GM20431 (cell line): ENCODE measurements around the gene ENTPD6.
"Not testable (repeated sequence)": the region's sequence is repeated elsewhere in the genome, so short reads cannot be mapped to it uniquely, and the experiment has no call there.

Source experiments
- in situ Hi-C: fragments of 300-500 bp; cut with MseI, MboI; formaldehyde crosslinking; loops from one replicate; pipeline ENCODE4 v1.15.0; 2020; ENCODE audit warnings: low sequenced_read_pairs; ENCODE audit not compliant: unreplicated experiment

Gene ENTPD6

DNA sequence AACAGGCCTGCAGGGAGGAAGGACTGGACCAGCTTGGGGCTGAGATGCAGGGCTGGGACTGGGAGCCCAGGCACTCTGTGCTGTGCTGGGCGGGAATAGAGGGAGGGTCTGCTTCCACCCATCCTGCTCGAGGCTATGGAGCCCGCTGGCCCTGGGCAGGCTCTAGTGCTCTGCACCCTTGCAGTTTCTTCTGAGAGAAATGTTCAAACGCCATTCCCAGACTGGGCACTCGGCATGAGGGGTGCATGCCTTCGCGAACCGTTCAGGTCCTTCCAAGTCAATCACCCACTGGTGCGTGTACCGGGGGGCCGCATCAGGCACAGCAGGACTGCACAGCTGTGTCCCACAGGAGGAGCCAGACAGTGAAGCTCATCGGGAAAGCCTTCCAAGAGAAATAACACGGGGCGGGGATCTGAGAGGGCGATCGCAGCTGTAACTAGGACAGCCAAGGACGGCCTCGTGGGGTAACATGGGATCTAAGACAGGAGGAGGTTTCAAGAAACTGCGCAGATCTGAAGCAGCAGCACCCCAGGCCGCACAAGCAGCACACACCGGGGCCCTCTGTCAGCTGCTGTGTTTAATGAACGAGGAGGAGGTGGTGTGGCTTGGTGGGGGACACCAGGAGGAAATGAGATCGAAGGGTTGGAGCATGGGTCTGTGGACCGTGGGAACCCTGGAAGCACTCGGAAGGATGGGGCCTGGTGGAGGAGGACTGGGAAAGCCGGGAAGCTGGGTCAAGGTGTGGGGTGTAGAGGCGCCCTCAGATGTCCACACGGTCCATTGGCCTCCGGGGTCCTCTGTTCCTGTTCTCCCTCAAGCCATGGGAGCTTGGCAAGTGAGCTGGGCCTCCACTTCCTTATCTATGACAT, 26.3 kb downstream of the ENTPD6 start:
- in situ Hi-C loops: no loop called here

DNA sequence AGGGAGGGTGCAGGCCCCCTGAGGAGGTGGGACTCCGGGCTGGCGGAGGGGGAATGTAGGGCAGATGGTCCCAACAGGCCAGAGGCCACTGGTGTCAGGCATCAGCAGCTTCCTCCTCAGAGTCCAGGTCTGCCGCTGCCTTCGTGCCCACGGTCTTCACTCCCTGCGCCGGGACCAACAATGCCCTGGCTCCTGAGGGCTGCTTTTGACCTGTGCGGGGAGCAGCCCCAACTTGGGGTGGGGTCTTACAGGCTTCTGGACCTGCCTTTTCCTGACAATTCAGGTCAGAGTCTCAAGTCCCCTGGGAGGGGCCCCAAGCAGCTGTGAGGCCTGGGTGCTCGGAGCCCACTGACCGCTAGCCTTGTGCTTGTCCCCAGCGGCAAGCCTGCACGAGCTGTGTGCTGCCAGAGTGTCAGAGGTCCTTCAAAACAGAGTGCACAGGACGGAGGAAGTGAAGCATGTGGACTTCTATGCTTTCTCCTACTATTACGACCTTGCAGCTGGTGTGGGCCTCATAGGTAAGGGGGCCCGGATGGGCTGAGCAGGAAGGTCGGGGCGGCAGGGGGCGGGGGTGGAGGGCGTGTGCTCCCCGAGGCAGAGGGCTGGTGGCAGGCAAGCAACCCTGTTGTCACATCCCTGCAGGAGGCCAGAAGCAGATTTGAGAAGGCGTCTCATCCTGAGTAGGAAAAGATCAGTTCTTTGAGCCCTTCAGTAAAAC, 27.1 kb downstream of the ENTPD6 start:
- in situ Hi-C loops: no loop called here

DNA sequence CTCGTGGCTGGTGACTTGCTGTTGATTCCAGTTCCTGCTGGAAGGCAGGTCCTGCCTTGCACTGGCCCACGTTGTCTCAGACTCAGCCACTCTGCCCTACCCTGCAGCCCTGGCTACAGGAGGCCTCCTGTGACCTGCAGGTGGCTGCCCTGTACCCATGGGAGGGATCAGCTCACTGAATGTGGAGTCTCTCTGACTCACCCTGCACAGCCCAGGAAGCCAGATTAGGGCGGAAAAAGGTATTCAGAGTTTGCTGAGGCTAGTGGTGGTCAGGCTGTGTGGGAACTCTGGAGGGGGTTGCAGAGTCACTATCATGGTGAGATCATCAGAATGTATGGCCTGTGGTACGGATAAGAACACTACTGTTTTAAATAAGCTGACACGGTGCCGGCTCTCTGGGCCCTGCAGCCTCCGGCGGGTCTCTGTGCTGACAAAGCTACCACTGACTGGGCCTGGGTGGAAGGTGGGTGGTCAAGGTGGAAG, 27.7 kb downstream of the ENTPD6 start:
- in situ Hi-C loops: no loop called here

DNA sequence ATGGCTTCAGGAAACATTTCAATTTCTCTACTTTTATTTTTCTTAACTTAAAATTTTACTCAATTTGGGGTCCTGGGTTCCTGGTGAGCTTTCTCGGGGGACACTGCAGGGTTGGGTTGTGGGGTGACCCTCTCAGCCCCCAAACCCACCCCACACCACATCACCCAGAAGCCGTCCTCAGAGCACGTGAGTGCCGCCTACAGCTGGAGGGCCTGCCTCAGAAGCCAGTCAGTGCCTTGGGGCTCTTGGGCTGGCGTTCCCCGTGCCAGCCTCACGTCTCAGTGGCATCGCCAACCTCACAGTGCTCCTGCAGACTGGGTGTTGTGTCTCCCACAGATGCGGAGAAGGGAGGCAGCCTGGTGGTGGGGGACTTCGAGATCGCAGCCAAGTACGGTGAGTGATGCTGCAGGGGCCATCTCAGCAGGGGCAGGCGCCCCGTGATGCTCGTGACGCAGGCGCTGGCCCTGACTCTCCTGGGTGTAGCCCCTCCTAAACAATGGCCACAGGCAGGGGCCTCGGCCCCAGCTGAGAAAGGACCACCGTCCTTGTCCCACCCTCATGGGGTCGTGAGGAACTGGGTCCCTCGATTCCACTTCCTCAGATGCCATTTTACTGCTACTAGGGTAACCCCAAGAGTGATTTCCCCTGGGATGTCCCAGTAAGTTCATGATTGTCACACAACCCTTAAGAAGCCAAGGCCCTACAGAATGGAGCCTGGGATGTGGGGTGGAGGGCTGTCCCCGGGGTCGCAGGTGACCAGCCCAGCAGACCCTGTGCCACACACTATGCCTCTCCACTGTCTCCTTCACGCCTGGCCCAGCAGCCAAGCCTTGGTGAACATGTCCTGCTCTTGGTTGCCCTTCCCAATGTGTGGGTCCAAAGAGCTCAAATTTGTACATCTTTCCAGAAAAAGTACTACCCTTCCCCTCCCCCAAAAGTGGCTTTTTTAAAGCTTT, 28.5 kb downstream of the ENTPD6 start:
- in situ Hi-C loops: no loop called here

DNA sequence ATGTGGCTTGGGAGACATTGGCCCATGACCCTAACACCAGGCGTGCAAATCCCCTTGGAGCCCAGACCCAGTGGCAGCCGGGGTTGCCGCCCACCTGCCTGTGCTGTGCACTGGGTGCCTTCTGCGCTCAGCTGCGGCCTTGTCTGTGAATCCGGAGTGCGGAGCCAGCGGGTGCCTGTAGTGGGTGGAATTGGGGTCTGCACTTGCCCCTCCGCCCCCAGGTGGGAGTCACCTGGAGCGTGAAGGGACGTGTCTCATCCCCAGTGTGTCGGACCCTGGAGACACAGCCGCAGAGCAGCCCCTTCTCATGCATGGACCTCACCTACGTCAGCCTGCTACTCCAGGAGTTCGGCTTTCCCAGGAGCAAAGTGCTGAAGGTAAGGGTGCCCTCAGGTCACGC, 29.4 kb downstream of the ENTPD6 start:
- in situ Hi-C loops: no loop called here

DNA sequence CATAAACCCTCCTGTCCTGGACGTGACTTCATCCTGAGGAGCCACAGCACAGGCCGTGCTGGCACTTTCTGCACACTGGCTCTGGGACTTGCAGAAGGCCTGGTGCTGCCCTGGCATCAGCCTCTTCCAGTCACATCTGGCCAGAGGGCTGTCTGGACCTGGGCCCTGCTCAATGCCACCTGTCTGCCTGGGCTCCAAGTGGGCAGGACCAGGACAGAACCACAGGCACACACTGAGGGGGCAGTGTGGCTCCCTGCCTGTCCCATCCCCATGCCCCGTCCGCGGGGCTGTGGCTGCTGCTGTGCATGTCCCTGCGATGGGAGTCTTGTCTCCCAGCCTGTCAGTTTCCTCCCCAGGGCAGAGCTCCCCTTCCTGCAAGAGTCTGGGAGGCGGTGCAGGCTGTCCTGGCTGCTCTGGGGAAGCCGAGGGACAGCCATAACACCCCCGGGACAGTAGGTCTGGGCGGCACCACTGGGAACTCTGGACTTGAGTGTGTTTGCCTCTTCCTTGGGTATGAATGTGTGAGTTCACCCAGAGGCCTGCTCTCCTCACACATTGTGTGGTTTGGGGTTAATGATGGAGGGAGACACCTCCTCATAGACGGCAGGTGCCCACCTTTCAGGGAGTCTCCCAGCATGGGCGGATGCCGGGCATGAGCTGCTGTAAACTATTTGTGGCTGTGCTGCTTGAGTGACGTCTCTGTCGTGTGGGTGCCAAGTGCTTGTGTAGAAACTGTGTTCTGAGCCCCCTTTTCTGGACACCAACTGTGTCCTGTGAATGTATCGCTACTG, 30.3 kb downstream of the ENTPD6 start:
- in situ Hi-C loops: no loop called here

DNA sequence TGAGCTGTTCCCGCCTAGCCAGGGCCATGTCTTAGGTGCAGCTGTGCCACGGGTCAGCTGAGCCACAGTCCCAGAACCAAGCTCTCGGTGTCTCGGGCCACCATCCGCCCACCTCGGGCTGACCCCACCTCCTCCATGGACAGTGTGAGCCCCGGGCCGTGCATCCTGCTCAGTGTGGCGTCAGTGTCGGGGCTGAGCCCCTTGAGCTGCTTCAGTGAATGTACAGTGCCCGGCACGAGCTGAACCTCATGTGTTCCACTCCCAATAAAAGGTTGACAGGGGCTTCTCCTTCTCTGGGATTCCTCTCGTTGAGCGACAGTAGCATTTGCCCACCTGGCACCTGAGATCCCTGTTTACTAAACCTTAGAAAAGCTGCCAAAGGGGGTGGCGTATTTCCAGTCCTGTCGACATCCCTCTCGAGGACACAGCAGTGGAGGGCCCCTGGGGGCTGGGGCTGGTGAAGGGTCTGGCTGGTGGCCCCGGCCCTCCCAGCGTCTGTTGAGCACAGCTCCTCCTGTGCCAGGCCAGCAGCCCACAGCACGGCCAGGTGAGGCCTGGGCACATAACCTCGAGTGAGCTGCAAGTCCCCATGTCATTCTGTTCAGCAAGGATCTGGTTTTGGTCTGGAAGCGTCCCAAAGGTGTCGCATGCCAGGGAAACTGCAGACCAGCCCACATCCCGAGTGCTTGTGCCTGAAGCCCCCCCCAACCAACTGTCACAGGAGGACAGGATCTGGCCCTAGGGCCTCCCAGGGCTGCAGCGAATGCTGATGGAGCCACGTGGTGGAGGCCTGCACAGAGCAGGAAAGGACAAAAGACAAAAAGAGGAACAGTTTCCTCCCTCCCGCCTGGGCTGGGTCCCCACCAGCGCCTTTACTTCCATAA, 31.2 kb downstream of the ENTPD6 start:
- in situ Hi-C loops: no loop called here

DNA sequence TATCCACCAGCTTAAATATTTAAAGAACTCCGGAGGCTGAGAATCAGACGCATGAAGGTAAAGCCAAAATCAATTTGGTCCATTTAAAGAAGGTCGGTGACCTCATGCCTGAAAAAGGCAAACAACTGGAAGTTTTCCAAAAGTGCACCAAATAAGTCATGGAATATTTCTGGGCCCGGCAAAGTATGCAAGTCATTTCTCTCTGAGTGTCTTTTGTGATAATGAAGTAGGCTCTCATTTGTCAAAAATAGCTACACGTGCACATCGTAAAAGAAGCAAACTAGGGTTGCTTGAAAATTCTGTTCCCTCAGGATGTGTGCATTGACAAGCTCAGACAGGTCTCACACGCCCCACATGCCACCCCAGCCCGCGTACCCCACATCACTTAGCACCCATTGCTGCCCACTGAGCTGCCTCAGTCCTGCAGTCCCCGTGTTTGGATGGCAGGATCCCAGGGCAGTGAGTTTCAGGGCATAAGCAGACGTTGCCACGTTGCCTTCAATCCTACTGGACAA, 31.9 kb downstream of the ENTPD6 start:
- in situ Hi-C loops: no loop called here

DNA sequence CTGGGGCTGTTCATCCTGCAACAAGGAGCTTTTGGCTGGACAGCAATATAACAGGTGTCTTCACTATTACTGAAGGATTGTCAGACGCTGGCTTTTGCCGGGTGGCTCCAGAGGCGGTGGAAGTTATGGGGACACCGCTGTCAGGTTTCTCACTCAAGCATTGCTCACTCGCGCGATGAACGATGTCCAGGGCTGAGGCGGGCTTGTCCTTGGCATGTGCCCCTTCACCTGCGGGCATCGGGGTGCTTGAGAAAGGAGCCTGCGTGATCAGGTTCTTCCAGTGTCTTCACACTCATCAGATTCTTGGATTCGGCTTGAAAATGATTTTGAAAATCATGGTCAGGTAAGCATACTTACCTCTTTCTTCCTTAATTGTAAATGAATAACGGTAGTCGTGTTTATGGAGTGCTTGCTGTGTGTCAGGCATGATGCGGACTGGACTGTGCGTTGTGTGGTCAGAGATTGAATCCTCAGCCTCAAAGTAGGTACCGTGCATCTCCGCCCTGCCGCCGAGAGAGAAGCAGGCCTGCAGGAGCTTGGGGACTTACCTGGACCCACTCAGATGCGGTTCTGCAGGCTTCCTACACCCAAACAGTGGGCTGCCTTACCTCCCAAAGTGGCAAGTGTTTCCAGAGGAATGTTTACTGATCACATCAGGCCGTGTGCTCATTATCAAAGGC, 34.1 kb downstream of the ENTPD6 start:
- in situ Hi-C loops: no loop called here

DNA sequence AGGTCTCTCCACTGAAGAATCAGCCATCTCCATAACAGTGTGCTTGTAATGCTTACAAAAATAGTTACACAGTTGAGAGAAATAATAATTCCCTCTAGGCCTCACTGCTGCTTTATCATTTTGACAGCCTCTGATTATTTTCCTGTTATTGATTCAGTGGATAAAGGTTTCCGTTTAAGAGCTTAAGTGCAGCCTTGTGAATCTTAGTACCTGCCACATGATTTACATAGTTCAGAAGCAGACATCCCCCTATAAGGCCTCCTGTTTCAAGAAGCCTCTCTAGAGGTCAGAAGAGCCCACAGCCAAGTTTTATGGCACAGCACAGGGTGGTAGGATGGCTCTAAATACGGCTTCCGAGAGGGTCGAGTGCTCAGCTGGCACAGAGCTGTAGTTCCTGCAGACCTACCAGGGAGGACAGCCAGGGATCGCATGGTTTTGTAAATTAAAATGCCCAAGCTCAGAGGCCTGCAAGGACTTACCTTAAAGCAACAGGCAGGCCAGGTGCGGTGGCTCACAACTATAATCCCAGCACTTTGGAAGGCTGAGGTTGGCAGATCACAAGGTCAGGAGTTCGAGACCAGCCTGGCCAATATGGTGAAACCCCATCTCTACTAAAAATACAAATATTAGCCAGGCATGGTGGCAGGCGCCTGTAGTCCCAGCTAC, 34.8 kb downstream of the ENTPD6 start:
- in situ Hi-C loops: no loop called here

DNA sequence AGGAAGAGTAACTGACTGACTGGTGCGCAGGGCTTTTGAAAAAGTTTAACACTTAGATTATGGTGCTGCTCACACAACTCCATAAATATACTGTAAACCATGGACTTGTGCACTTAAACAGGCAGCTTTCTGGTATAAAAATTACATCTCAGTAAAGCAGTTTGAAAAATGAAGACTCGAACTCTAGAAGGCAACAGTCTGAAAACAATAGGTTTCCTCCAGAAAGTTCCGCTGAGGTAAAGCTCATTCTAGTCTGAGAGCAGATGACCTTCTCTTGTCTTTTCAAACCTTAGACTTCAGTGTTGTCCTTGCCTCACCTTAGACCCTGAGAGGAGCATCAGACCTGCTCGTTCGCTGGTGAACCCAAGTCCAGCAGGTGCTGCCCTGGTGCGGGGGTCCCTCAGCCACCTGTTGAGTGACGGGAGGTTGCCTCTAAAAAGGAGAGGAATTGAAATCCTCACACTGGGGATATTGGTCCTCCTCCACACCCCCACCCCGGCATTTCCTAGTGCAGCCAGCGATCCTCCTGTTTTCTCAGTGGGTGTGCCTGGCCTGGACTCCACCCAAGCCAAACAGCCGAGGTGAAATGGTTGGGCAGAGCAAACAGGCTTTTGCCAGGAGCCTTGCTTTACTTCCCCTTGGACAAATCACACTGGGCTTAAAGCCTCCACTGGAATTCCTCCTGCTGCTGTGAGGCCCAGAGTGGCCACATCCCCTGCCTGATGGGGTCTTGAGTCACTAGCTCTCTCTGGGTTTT, 37.7 kb downstream of the ENTPD6 start:
- in situ Hi-C loops: no loop called here

DNA sequence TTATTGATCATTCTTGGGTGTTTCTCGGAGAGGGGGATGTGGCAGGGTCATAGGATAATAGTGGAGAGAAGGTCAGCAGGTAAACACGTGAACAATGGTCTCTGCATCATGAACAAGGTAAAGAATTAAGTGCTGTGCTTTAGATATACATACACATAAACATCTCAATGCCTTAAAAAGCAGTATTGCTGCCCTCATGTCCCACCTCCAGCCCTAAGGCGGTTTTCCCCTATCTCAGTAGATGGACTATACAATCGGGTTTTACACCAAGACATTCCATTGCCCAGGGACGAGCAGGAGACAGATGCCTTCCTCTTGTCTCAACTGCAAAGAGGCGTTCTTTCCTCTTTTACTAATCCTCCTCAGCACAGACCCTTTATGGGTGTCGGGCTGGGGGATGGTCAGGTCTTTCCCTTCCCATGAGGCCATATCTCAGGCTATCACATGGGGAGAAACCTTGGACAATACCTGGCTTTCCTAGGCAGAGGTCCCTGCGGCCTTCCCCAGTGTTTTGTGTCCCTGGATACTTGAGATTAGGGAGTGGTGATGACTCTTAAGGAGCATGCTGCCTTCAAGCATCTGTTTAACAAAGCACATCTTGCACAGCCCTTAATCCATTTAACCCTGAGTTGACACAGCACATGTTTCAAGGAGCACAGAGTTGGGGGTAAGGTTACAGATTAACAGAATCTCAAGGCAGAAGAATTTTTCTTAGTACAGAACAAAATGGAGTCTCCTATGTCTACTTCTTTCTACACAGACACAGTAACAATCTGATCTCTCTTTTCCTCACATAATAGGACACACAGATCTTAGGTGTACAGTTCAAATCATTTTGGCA, 38.7 kb downstream of the ENTPD6 start:
- in situ Hi-C loops: not testable (repeated sequence)

DNA sequence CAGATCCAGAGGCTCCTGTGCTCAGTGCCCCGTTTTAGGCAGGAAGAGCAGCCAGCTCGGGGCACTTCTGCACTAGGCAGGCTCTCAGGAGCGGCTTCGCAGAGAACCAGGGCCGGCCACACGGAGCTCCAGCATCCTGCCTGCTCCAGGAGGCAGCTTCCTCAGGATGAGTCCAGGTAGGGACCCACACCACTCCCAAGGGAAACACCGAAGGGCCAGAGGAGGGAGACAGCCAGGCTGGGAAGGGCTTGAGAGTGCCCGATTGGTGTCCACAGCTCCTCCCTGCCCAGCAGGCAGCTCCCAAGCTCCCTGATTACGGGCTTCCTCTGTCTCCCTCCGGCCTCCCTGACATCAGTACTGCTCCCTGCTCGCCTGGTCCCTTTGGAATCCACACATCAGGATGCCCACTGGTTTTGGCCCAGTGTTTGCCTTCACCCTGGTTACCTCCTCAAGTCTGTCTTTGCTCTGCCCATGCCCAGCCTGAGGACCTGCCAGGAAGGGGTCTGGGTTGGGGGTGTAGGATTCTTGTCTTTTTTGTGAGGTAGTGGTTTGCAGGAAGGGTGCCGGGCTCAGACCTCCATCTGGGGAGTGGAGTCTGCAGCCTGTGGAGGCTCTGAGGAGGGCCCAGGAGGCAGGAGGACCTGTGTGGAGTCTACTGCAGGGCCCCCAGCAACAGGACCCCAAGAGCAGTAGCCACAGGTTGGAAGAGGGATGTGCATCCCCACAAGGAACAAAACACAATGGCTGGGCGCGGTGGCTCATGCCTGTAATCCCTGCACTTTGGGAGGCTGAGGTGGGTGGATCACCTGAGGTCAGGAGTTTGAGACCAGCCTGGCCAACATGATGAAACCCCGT, 41.2 kb downstream of the ENTPD6 start:
- in situ Hi-C loops: no loop called here

DNA sequence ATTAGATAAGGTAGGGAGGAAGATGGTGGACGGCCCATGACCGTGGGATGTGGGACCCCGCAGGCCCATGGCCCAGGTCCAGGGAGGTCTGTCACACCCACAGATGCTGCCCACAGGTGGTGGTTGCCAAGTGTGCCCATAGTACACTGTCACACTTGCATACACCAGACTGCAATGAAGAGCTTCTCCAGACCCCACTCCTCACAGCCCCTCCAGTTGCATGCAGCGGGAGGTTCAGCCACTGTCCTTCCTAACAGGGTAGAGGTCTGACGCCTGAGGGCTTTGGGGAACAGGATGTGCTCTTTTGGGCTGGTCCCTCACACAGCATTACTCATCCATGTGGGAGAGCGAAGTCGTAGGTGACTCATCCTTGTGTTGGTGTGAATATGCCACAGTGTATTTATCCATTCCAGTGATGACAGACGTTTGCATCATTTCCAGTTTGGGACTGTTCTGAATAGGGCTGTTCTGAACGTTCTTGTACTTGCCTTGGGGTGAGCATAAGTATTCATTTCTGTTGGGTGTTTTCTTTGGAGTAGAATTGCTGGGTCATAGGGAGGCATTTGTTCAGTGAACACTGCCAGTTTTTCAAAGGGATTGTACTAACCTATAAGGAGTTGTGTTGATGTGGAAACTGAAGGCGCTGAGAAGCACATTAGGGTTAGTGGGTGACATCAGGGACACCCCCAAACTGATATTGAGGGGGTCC, 42.3 kb downstream of the ENTPD6 start:
- in situ Hi-C loops: no loop called here
